DMS 273 (cell line): ENCODE measurements around the gene DTNBP1.
"Not testable (repeated sequence)": the region's sequence is repeated elsewhere in the genome, so short reads cannot be mapped to it uniquely, and the experiment has no call there.

Source experiments
- DNase-seq: peaks from one replicate; lab custom pipeline; 2025; ENCODE audit not compliant: unreplicated experiment; lab: John Stamatoyannopoulos, UW

The DTNBP1 gene

GRCh38 chr6:15562977-15563376, 99.9 kb downstream of the DTNBP1 start:
- DNase-seq, result no peak

DNA sequence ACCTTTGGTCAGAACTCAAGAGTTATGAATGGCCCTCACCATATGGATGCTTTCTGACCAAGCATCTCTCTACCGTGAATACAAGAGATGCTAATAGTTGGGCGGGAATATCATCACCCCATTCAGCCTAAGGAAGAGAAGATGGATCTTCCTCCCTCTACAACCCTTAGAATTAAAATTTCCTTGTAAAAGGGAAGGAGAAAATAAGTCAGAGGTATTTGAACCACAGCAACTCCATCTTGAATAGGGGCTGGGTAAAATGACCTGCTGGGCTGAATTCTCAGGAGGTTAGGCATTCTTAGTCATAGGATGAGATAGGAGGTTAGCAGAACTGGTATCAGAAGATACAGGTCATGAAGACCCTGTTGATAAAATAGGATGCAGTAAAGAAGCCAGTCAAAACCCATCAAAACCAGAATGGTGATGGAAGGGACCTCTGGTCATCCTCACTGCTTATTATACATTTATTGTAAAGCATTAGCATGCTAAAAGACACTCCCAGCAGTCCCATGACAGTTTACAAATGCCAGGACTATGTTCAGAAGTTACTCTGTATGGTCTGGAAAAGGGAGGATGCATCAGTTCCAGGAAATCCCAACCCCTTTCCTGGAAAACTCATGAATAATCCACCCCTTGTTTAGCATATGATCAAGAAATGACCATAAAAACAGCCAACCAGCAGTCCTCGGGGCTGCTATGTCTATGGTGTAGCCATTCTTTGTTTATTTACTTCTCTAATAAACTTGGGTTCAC, 101.2 kb downstream of the DTNBP1 start:
- no peak for DNase-seq

GRCh38 chr6:15560713-15561112, 102.1 kb downstream of the DTNBP1 start:
- DNase-seq, result no peak

- DNase-seq, result no peak
Observed at GRCh38 chr6:15557174-15557573, 105.7 kb downstream of the DTNBP1 start.

DNA sequence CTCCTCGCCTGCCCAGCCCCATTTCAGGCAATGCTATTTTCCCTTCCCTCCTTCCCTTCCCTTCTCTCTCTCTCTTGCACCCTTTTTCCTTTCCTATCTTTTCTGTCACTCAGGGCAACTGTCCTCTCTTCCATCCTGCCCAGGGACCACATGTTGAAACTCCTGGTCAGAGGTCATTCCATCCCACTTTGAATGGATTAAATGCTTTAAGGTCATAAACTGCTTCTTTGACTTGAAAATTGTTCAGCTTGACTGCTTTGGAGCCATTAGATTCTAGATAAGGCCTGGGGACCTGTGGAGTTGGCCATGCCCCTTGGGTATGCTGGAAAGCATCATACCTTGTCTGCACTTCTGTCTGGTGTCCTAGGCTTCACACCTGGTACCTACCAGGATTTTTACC, 106.1 kb downstream of the DTNBP1 start:
- no peak for DNase-seq

- no peak for DNase-seq
Observed at GRCh38 chr6:15555101-15556038, 107.5 kb downstream of the DTNBP1 start.

GRCh38 chr6:15554728-15555100, 108.1 kb downstream of the DTNBP1 start:
- DNase-seq, result no peak

GRCh38 chr6:15553736-15554294, 109.0 kb downstream of the DTNBP1 start:
- no peak for DNase-seq

- no peak for DNase-seq
Observed at GRCh38 chr6:15553031-15553430, 109.8 kb downstream of the DTNBP1 start.

GRCh38 chr6:15551798-15552197, 111.0 kb downstream of the DTNBP1 start:
- DNase-seq, result peak; percentile 54

DNA sequence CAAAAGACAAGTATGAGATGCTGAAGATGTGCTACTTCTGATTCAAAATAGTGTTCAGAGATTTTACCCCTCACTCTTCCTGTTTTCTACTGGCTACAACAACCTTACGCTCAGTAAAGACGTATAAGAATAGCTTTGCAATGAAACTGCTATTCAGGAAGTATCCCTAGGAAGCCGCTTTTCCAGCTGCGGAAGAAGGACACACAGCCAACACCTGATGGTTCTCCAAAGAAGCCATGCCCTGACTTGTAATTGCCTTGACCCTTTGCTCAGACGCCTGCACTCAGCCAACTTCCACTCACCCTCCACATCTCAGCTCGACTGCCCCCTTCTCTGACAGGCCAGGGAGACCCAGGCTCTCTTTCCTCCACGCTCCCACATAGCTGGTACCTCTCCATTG, 111.6 kb downstream of the DTNBP1 start:
- no peak for DNase-seq

GRCh38 chr6:15550546-15551123, 112.2 kb downstream of the DTNBP1 start:
- no peak for DNase-seq

DNA sequence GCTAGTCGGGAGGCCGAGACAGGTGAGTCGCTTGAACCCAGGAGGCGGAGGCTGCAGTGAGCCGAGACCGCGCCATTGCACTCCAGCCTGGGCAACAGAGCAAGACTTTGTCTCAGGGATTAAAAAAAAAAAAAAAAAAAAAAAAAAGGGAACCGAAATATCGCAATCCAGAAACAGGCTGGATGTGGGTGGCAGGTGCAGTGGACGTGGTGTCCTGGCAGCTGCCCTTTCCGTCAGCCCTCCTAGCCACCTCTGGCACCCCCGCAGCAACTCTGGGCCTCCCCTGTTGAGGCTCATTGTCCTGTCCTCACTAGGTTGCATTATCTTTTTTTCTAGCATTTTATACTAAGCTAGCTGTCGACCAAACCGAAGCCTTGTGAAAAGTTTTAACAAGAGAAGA, 113.5 kb downstream of the DTNBP1 start:
- DNase-seq, result no peak

- DNase-seq, result no peak
Observed at GRCh38 chr6:15547400-15547799, 115.4 kb downstream of the DTNBP1 start.

GRCh38 chr6:15546591-15546990, 116.2 kb downstream of the DTNBP1 start:
- DNase-seq, result no peak

DNA sequence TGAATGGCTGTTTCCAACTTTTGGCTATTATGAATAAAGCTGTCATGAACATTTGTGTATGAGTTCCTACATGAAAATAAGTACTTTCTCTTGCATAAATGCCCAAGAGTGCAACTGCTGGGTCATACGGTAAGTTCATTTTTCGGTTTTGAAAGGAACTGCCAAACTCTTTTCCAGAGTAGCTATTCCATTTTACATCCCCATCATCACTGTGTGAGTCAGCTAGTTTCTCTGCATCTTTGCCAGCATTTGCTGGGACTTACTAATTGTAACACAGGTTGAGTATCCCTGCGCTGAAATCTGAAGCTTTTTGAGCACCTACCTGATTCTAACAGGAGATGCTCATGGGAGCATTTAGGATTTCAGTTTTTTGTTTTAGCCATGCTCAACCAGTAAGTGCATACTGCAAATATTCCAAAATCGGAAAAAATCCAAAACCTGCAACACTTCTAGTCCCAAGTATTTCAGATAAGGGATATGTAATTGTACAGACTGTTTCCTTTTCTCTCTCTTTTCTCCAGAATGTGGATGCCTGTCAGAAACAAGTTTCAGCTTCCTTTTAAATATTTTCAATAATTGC, 118.4 kb downstream of the DTNBP1 start:
- DNase-seq, result no peak

- DNase-seq, result not testable (repeated sequence)
Observed at GRCh38 chr6:15543332-15543917, 119.4 kb downstream of the DTNBP1 start.

DNA sequence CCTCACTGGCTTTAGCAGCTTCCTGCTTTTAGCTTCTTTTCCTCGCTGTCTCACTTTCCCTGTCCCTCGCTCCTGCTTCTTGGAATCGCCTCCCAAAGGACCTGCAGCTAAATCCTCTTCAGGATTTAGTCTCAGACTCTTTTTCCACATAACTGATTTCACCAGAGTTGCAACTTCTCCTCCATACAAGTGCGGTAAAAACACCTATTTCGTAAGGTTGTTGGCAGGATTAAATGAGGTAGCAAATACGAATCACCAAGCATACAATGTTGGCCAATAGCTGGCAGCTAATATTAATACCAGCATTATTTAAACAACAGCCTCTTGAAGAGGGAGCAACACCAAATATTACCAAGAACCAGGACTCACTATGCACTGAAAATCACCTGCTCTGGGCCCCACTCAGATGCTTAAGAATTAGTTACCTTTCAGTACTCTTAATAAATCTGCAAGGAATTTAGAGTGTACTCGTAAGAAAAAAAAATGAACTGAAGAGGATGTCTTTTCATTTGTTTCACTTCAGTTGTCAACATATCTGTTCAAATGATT, 123.0 kb downstream of the DTNBP1 start:
- no peak for DNase-seq

- no peak for DNase-seq
Observed at GRCh38 chr6:15538766-15539495, 123.9 kb downstream of the DTNBP1 start.

DNA sequence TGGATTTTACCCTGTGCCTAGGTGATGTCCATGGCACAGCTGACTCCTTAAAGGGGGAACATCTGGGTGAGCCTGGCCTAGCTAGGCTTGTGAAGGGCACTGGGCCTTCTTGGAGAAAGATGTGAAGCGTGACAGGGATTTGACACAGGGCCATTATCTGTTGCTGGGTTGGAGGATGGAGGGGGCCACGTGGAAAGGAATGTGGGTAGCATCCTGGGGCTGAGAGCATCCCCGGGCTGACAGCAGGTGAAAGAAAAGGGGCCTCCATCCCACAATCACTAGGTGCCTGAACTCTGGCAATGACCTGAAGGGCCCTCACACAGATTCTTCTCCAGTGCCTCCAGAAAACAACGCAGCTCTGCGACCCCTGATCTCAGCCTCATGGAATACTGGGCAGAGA, 124.7 kb downstream of the DTNBP1 start:
- DNase-seq, result no peak
